GM19467 (cell line): Measurements from ENCODE around the gene TTC7B.
"Not testable (repeated sequence)": the region's sequence is repeated elsewhere in the genome, so short reads cannot be mapped to it uniquely, and the experiment has no call there.

Experiments used
- ATAC-seq: cut with Tn5 transposase; IDR thresholded peaks from one replicate; pipeline ENCODE4 v1.9.1; 2021; ENCODE audit warnings: mild to moderate bottlenecking, moderate library complexity; ENCODE audit not compliant: unreplicated experiment

TTC7B gene, protein sequence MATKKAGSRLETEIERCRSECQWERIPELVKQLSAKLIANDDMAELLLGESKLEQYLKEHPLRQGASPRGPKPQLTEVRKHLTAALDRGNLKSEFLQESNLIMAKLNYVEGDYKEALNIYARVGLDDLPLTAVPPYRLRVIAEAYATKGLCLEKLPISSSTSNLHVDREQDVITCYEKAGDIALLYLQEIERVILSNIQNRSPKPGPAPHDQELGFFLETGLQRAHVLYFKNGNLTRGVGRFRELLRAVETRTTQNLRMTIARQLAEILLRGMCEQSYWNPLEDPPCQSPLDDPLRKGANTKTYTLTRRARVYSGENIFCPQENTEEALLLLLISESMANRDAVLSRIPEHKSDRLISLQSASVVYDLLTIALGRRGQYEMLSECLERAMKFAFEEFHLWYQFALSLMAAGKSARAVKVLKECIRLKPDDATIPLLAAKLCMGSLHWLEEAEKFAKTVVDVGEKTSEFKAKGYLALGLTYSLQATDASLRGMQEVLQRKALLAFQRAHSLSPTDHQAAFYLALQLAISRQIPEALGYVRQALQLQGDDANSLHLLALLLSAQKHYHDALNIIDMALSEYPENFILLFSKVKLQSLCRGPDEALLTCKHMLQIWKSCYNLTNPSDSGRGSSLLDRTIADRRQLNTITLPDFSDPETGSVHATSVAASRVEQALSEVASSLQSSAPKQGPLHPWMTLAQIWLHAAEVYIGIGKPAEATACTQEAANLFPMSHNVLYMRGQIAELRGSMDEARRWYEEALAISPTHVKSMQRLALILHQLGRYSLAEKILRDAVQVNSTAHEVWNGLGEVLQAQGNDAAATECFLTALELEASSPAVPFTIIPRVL

DNA sequence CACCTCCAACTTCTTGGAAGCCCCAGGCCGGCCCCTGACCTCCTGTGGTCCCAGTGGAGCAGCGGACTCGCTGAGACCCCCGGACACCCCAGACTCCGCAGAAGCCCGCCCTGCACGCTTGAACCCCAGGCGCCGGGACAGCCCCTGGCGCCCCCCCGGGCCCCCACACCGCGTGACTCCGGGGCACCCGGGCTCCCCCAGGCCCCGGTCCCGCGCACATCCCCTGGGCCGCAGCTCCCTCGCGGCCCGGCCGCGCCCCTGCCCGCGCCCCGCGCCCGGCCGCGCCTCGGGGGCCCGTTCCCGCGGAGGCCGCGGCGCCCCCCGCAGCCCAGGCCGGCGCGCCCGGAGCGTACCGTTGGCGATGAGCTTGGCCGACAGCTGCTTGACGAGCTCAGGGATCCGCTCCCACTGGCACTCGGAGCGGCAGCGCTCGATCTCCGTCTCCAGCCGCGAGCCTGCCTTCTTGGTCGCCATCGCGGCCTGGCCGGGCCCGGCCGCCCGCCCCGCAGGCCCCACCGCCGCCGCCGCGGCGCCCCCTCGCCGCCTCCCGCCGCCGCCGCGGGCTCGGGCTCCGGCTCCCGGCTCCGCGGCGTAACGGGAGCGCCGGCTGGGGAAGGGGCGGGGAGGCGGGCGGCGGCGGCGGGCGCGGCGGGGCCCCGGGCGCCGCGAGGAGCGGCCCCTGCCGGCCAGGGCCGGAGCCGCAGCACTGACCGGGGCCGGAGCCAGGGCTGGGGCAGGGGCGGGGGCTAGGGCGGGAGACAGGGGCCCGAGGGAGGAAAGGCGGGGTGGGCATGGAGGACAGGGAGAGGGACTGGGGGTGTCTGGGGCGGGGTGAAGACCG lies at the start of gene TTC7B:
Gene TTC7B, minus strand, starts transcription at position 609 of the 841 bp plus-strand sequence. Its CDS starts 135 bp downstream, at position 474.
- peak; percentile 60 for ATAC-seq

- no peak for ATAC-seq
Observed at GRCh38 chr14:90864741-90865140, 48.5 kb upstream of the TTC7B start.

DNA sequence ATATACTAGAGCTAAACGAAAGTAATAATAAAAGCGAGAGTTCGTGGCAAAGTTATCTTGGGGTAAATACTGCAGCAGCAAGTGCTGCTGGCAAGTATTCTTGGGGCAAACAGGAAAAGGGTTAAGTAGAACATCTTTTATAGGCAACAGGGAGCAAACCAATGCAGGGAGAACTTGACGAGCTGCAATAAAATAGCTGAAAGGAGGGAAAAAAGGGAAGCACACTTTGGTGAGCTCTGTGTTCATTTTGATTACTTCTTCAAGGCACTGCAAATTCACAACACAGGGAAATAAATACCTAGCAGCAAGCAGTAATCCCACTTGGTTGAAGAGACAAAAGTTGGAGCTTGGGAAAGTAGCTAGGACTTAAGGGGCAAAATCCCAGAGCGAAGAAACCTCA lies 42.3 kb upstream of the TTC7B start:
- ATAC-seq, result no peak

DNA sequence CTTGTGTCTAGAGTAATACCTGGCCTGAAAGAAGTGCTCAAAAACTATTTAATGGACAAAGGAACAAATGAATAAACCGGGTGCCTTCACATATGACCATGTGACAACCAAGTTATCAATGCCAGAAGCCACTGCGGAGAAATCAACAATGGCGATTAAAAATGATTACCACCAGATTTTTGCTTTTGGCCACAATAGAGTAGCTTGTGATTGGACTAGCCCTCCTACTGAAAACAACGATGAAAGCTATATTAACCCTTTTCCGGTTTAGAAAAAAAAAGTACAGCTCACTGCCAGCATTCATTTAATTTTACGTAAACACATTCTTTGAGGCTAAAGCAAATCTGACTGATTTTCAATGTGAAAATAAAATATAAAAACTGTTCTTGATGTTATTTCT lies 41.6 kb upstream of the TTC7B start:
- no peak for ATAC-seq

DNA sequence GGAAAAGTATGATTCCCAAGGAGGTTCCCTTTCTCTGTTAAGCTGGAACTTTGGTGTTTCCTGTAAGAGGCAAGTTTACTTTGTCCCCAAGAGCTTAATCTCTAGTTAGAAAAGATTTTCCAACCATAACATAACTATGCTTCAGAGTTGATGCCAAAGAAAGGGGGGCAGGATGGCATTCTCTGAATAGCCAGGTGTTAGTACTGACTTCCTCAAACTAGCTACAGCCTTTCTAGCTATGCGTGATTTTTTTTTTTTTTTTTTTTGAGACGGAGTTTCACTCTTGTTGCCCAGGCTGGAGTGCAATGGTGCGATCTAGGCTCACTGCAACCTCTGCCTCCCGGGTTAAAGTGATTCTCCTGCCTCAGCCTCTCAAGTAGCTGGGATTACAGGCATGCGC lies 39.9 kb upstream of the TTC7B start:
- not testable (repeated sequence) for ATAC-seq

GRCh38 chr14:90853116-90853515 lies 36.9 kb upstream of the TTC7B start:
- ATAC-seq, result no peak

GRCh38 chr14:90851327-90852036 lies 35.3 kb upstream of the TTC7B start:
- no peak for ATAC-seq

GRCh38 chr14:90850487-90850886 lies 34.3 kb upstream of the TTC7B start:
- ATAC-seq, result no peak

- ATAC-seq, result no peak
Observed at GRCh38 chr14:90849787-90850444, 33.7 kb upstream of the TTC7B start.

DNA sequence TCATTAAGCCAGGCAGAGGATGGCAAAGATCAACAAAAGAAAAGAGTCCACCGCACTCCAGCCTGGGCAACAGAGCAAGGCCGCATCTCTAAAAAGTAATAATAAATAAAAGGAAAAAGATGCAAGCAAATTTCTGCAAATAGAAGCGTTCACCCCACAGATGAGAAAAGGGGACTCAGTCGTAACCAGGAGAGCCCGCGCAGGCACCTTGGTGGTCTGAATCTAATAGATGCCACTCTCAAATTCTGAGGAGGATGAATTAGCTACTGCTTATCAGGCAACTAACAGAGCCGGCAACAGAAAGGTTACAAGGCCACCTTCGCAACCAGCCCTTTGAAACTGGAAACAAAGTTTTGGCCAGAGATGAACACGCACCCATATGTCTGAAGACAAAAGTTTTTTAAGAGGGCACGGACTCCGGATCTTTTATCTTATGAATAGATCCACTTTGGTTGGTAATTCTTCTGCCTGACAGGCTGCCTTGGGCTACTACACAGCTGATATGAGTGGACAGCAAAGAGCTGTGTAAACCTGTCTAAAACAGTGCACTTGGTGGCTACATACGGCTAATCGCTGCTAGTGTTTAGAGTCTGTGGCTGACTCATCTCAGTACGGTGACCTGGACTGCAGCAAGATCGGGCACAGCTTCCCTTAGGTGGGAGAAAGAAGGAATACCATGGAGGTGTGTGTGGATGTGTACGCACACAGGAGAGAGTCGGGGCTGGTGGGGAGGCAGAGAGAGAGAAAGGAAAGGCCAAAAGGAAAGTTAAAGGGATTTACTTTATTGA lies 32.9 kb upstream of the TTC7B start:
- ATAC-seq, result no peak

DNA sequence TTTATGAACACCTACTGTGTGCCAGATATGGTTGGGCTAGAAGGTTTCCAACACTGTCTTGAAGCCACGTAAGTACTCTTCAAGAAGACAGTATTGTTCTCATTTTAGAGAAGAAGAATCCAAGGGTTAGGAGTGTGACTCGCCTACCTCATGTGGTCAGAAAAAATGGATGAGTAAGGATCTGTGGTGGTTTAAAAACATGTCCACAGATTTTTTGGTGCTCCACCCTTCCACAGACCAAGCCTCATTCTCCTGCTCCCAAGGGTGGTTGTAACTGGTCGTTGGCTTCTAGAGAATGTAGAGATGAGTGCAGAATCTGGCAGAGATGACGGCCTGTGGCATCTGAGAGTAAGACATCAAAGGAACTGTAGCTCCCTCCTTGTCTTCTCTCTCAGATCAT lies 30.3 kb upstream of the TTC7B start:
- no peak for ATAC-seq

GRCh38 chr14:90844321-90844720 lies 28.1 kb upstream of the TTC7B start:
- ATAC-seq, result no peak

DNA sequence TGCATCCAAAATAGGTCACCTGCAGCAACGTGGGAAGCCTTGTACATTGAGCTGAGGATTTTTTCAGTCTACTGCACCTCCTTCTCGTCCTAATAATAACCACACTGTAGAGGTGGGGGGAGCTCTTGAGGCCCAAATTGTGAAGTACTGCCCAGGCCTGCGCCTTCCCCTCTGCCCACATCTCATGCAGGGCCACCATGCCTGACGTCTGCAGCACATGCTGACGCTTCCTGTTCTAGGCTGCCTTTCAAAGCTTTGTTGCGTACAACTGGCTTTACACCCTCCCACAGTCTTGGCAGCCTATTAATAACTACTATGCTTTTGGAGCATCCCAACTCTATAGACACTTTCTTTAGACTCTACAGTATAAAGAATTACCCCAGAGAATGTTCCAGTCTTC lies 26.5 kb upstream of the TTC7B start:
- ATAC-seq, result no peak

DNA sequence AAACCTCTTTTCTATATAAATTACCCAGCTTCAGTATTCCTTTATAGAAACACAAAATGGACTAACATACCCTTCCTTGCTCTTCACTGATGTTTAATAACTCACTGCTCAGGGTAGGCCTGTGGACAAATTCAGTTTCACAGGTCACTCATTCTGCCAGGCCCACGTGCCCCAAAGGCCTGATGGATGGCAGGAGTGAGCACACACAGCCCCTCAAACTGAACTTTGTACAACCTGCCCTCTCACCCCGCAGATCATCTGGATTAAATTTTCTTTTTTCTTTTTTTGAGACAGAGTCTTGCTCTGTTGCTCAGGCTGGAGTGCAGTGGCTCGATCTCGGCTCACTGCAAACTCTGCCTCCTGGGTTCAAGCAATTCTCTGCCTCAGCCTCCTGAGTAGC lies 24.4 kb upstream of the TTC7B start:
- ATAC-seq, result not testable (repeated sequence)

DNA sequence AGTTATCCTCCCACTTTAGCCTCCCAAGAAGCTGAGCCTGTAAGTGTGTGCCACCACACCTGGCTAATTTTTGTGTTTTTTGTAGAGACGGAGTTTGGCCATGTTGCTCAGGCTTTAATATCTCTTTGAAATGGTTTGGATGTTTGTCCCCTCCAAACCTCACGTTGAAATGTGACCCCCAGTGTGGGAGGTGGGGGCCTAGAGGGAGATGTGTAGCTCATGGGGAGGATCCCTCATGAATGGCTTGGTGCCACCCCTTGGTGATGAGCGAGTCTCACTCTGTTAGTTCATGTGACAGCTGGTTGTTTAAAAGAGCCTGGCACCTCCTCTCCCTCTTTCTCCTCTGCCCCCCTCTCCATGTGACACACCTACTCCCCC lies 23.6 kb upstream of the TTC7B start:
- no peak for ATAC-seq

GRCh38 chr14:90839024-90839888 lies 23.0 kb upstream of the TTC7B start:
- ATAC-seq, result no peak

DNA sequence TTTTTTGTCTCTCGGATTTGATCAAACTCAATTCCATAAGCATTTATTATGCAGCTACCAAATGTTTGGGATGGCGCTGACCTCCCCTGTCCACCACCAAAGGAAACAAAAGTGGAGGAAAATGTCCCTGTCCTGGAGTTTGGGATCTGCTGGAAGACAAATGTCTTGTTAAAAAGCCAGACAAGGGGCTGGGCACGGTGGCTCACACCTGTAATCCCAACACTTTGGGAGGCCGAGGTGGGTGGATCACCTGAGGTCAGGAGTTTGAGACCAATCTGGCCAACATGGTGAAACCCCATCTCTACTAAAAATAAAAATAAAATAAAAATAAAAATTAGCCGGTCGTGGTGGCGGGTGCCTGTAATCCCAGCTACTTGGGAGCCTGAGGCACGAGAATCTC lies 22.3 kb upstream of the TTC7B start:
- ATAC-seq, result not testable (repeated sequence)

DNA sequence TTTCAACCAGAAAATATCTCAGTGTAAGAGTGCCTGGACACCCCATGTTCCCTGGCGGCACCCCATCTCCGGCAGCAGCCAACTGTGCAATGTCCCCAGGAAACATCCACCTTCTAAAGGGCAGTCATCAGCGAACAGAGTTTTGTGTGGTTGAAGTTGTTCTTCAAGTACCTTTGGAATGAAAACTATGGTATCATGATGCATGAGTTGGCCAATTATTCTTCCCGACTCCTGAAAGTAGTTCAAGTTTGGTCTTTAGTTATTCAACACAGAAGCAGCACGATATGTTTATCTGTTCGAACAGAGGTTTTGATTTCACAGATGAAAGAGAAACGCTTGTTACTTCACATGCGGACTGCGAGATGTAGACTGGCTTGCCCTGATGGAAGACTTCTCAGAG lies 21.1 kb upstream of the TTC7B start:
- no peak for ATAC-seq
